GM18951 (cell line): ENCODE data around the gene UCK2.

ENCODE experiments used
- POLR2A ChIP-seq: IDR thresholded peaks from 4 replicates; pipeline ENCODE4 v1.6.1; 2011; ENCODE audit warnings: mild to moderate bottlenecking; ENCODE audit not compliant: insufficient read length, insufficient read depth; ENCODE audit errors: extremely low read depth
- in situ Hi-C: fragments of 300-500 bp; cut with MboI; formaldehyde crosslinking; loops from one replicate; pipeline ENCODE4 v1.12.0; 2022; ENCODE audit warnings: low sequenced_read_pairs, mixed read lengths, inconsistent platforms; ENCODE audit not compliant: unreplicated experiment

The UCK2 gene

GRCh38 chr1:165899461-165899941 lies 72.1 kb downstream of the UCK2 start:
- TF ChIP-seq POLR2A, result no peak
- in situ Hi-C loops, result no loop called here

- TF ChIP-seq POLR2A, result no peak
- in situ Hi-C loops, result loop anchor here (10.0 kb wide), 2 partner anchors 296 to 506 kb away; no protein-coding TSS in a partner anchor
Measured at GRCh38 chr1:165900576-165901380, 73.4 kb downstream of the UCK2 start.

DNA sequence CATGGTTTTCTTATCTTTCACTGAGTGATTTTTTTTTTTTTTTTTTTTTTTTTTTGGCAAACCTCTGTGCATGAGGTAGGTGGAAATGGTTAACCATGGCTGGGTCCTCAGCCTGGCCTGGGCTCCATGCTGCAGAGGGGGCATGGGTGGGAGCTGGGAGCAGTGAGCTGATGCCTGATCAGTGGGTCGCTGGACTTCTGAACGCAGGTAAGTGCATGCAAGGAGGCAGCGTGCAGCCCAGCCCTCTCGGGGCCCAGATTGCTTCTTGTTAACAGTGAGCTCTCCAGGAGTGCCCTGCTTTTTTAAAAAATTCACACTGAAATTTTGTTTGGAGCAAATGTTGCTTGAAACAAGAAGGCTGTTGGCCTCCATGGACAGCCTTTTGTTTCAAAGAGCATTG lies 75.2 kb downstream of the UCK2 start:
- in situ Hi-C loops, result loop anchor here (10.0 kb wide), 2 partner anchors 298 to 508 kb away; no protein-coding TSS in a partner anchor
- TF ChIP-seq POLR2A, result no peak

DNA sequence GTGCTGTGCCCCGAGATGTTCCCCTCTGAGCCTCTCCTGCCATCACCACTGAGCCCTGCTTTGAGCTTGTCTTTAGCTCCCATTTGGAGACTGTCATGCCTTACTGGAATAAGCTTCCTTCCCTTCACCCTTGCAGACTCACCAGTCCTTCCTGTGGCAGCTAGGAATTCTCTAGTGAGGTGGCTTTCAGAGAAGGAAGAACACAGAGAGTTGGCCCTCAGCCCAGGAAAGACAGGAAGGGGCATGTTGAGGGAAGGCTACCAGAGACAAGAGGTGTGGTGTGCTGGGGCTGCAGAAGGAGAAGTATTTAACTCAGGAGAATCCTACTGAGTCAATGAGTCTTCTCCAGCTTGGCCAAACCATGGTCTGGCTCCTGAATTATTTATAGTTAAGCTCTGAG lies 76.3 kb downstream of the UCK2 start:
- in situ Hi-C loops, result loop anchor here (10.0 kb wide), 2 partner anchors 299 to 509 kb away; no protein-coding TSS in a partner anchor
- TF ChIP-seq POLR2A, result no peak

GRCh38 chr1:165904948-165905347 lies 77.5 kb downstream of the UCK2 start:
- in situ Hi-C loops, result loop anchor here (10.0 kb wide), 2 partner anchors 300 to 510 kb away; no protein-coding TSS in a partner anchor
- no peak for TF ChIP-seq POLR2A

- in situ Hi-C loops, result loop anchor here (10.0 kb wide), 2 partner anchors 301 to 511 kb away; no protein-coding TSS in a partner anchor
- TF ChIP-seq POLR2A, result no peak
Measured at GRCh38 chr1:165905853-165906252, 78.4 kb downstream of the UCK2 start.

DNA sequence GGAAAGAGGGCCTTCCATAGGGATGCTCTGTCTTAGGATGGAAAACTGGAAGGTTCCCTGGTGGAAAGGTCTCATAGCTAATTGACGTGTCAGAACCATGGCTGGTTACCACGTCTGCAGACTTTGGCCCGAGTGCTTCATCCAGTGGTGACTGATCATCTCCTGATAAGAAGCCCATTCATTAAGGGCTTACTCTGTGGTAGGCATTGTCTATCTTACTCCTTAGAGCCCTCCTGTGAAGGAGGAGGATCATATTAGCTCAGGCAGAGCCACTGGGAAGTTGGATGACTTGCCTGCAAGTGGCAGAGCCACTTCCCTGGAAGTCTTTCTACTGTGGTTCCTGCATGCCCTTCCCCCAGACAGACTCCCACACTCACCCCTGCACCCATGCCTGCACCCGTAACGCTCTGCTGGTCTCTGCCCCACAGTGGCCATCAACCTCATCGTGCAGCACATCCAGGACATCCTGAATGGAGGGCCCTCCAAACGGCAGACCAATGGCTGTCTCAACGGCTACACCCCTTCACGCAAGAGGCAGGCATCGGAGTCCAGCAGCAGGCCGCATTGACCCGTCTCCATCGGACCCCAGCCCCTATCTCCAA lies 79.9 kb downstream of the UCK2 start:
- in situ Hi-C loops, result loop anchor here (10.0 kb wide), 2 partner anchors 303 to 513 kb away; no protein-coding TSS in a partner anchor
- no peak for TF ChIP-seq POLR2A

GRCh38 chr1:165910764-165911421 lies 83.5 kb downstream of the UCK2 start:
- in situ Hi-C loops, result loop anchor here (5.0 kb wide), 1 partner anchor 194 kb away; no protein-coding TSS in a partner anchor
- no peak for TF ChIP-seq POLR2A

GRCh38 chr1:165911609-165912281 lies 84.3 kb downstream of the UCK2 start:
- TF ChIP-seq POLR2A, result no peak
- in situ Hi-C loops, result loop anchor here (5.0 kb wide), 1 partner anchor 194 kb away; no protein-coding TSS in a partner anchor

DNA sequence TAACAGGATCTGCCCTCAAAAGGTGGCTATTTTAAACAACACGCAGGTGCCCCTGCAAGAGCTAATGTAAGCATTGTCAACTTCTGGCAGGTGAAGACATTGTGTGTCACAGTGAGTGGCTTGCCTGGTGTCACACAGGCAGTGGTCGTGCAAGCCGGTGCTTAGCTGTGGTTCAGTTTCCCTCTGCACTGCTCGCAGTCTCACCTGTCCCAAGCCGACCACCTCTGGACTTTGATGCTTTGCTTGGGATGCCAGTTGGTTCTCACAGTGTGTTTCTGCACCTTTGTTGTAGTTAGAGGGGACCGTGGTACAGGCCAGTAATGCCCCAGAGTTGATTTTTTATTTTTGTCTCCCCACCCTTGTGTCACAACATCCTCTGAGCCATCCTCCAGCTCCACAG lies 85.2 kb downstream of the UCK2 start:
- in situ Hi-C loops, result loop anchor here (5.0 kb wide), 1 partner anchor 195 kb away; no protein-coding TSS in a partner anchor

GRCh38 chr1:165914136-165914798 lies 86.9 kb downstream of the UCK2 start:
- in situ Hi-C loops, result loop anchor here (5.0 kb wide), 1 partner anchor 197 kb away; no protein-coding TSS in a partner anchor
- no peak for TF ChIP-seq POLR2A

More for the DNA sequence above, 85.2 kb downstream of the UCK2 start:
- TF ChIP-seq POLR2A, result no peak

- TF ChIP-seq POLR2A, result no peak
- in situ Hi-C loops, result no loop called here
Measured at GRCh38 chr1:165915480-165915879, 88.1 kb downstream of the UCK2 start.
